Measurements from ENCODE around the gene GPBP1L1. TPM values are rescaled to one million over a fixed set of nuclear protein-coding genes. Genes with fewer than 3 reads are reported as not detected.

The GPBP1L1 gene
- total and polyA plus RNA-seq, 2 of the 4 experiments (the other 2 are of a cell fraction), result 31.5 to 57.4 TPM

GRCh38 chr1:45704637-45705036, 18.3 kb upstream of the GPBP1L1 start:
- H3K4me3 ChIP-seq (ENCODE audit: insufficient read depth, low read depth, low read length), result no peak overlapping the region
- no peak overlapping the region for H3K27ac ChIP-seq (ENCODE audit: insufficient read depth, low read length)
- CTCF ChIA-PET, result interaction anchor here (0.7 kb wide), 1 partner anchor 477 kb away, joined by 3 read pairs; no protein-coding TSS in a partner anchor
- H4K8ac ChIP-seq (ENCODE audit: low read depth in 2 of 2, low read length in 2 of 2), result no peak overlapping the region
- no peak overlapping the region for H3K14ac ChIP-seq (replicated peaks; ENCODE audit: low read depth, low read length)
- H3K9ac ChIP-seq (ENCODE audit: low read depth, low read length), result no peak overlapping the region
- no TSS peak for BruUV-seq (replicated peaks)
- H2AK5ac ChIP-seq (ENCODE audit: low read depth, low read length), result no peak overlapping the region
- H3K56ac ChIP-seq (ENCODE audit: extremely low read depth, insufficient read depth, low read length), result no peak overlapping the region
- ATAC-seq (ENCODE audit: low read depth) (no peak), DNase-seq (no peak)
- dilution Hi-C loops (cut with HindIII; ENCODE audit: low sequenced_read_pairs, unreplicated experiment), result no loop called here
- H4K20me1 ChIP-seq (ENCODE audit: insufficient read depth, low read length), result no peaks in the 10 kb centered on the region
- H3K4me2 ChIP-seq (ENCODE audit: low read depth, low read length), result no peak overlapping the region
- H2AK9ac ChIP-seq (replicated peaks; ENCODE audit: low read depth, low read length, poor library complexity), result no peak overlapping the region
- H3K27me3 ChIP-seq (ENCODE audit: control insufficient read depth, insufficient read depth, low read length), result no peaks in the 10 kb centered on the region
- no peak overlapping the region for H2BK5ac ChIP-seq (ENCODE audit: low read depth, low read length, poor library complexity, severe bottlenecking)
- H2BK120ac ChIP-seq (ENCODE audit: low read depth, low read length), result no peak overlapping the region
- in situ Hi-C loops (cut with MboI; ENCODE audit: low sequenced_read_pairs), result loop anchor here (5.0 kb wide), 1 partner anchor 43 kb away; no protein-coding TSS in a partner anchor
- no peak overlapping the region for H4K5ac ChIP-seq (ENCODE audit: low read depth, low read length)
- peaks cover 7% of the 10 kb centered on the region for H3K36me3 ChIP-seq (ENCODE audit: control insufficient read depth, insufficient read depth, low read length)
- WGBS, 2 experiments (ENCODE audit: extremely low coverage in 2 of 2, insufficient read length in 1 of 2), result no CpG with 5 or more reads among the region's 1 CpG
- intact Hi-C loops (cut with micrococcal nuclease), result no loop called here
- no peak overlapping the region for H2AFZ ChIP-seq (replicated peaks; ENCODE audit: low read length, poor library complexity)
- H3K23ac ChIP-seq (ENCODE audit: low read depth, low read length), result no peak overlapping the region
- no peak overlapping the region for H2BK20ac ChIP-seq (ENCODE audit: low read depth, low read length)
- no peak overlapping the region for H3K18ac ChIP-seq (ENCODE audit: low read depth, low read length)
- POLR2A ChIA-PET (ENCODE audit: unreplicated experiment), result no interaction called here
- no peaks in the 10 kb centered on the region for H3K9me1 ChIP-seq (ENCODE audit: insufficient read depth, low read length)
- H3K4ac ChIP-seq (ENCODE audit: low read depth, low read length), result no peak overlapping the region
- no peak for TF ChIP-seq FOS (IDR thresholded peaks at IDR 0.05; ENCODE audit: low read depth, low read length)
- H4K91ac ChIP-seq (ENCODE audit: insufficient read depth, low read depth, low read length), result no peak overlapping the region
- no peaks in the 10 kb centered on the region for H3K4me1 ChIP-seq (ENCODE audit: control insufficient read depth, insufficient read depth, low read length)
- H2BK15ac ChIP-seq (ENCODE audit: low read depth, low read length), result no peak overlapping the region
- H3K79me1 ChIP-seq (ENCODE audit: low read depth in 1 of 2, low read length in 2 of 2), result no peaks in the 10 kb centered on the region
- H3K9me3 ChIP-seq (ENCODE audit: control insufficient read depth, insufficient read depth, low read length), result peaks cover 3% of the 10 kb centered on the region
